ENCODE data around the gene URI1.
"Not testable (repeated sequence)": the region's sequence is repeated elsewhere in the genome, so short reads cannot be mapped to it uniquely, and the experiment has no call there.

URI1 gene

DNA sequence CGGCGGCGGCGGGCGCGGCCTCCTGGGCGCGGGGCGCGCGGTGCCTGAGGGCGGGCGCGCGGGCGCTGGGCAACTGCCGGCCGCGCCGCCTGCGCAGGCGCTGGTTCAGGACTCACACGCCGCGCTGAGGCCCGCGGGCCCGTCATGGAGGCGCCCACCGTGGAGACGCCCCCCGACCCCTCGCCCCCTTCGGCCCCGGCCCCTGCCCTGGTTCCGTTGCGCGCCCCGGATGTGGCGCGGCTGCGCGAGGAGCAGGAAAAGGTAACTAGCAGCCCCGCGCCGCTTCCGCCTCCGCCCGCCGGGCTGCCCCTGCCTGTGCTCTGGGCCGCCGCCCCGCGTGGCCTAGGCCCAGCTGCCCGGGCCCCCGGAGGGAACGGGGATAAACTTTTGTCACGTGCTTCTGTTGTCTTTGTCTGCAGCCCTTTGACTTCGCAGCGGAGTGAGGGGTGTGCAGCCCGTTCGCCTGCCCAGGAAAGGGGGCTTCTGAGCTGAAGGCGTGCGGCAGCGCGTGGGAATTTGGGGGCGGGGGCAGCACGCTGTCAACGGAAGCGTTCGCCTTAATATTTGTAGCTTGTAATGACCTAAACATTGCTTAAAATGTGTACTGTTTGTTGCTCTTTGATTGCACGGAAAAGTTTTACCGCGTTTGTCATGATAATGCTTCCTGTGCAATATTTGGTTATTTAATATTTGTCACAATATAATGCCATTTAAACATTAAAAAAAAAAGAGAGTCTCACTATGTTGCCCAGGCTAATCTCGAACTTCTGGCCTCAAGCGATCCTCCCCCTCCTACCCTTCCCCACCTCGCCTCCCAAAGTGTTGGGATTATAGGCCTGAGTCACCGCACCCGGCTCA, 594 bp downstream of the URI1 start:
- peak; percentile 11 for DNase-seq

DNA sequence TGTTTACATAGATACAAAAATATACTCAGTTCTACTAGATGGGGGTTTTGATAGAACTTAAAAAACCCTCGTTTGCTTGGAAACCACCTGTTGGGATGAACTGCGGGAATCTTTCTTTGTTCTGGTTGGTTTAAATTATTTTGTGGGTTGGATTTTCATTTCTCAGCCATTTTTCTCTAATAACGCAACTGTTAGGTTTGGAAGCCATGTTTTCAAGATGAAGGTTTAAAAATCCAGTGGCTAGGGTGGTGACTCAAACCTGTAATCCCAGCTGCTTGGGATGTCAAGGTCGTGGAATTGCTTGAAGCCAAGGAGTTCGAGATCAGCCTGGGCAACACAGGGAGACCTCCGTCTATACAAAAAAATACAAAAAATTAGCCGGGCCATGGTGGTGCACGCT, 1.6 kb downstream of the URI1 start:
- DNase-seq = no peak

DNA sequence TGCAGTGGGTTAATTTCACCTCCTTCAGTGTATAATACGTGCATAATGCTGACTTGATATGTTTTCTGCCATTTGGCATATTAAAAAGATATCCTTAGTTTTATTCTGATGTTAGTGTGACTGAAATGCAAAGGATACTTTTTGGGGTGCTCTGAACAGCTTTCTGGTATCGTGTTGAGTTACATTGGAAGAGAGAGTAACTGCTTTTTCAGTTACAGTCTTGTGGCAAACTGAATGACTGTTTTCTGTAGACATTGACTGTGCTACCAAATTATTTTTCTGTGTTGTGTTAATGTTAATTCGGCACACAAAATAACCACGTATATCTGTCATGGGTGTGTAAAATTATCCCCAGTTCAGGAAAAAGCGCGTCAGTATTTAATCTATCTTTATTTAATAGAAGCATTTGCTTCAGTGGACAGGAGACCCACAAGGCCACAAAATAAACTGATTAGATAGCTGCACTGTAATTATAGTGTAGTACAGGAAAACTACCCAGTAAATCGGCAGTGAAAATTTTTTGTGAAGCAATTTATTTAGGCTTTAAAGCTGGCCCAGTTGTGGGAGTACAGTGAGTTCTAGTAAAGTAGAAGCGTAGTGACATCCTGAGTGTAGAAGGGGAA, 2.5 kb downstream of the URI1 start:
- no peak for DNase-seq

DNA sequence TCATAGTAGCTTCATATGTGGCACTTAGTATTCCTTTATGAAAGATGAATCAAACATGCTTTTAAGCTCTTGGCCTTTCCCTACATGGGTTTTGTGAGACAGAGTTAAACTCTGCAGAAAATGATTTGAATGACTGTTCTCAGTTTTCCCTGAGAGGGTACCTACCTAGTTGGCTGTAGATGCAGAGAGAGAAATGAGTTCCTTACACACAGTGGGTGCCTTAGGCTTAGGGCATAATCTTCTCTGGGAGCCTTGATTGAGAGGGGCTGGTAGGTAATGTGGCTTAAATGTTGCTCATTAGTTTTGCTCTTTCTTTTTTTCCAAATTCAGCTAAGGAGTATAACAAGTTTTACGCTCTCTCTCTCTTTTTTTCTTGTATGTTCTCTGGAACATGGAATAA, 3.0 kb downstream of the URI1 start:
- DNase-seq = no peak

DNA sequence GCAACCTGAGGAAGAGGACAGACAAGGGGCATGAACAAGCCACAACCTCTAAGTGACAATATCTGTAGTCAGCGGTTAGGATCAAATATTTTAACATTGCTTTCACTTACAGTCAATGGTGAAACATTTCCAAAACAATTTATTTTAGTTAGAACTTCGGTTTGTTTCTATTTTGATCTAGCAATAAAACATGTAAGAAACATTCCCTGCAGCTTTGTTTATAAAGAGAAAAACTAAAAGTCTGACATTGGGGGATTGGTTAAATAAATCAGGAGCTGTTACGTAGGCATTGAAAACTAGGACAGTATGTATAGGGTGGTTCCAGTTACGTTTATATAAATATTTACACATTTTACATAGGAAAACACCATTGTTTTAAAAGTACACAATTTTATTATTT, 3.4 kb downstream of the URI1 start:
- DNase-seq = no peak

DNA sequence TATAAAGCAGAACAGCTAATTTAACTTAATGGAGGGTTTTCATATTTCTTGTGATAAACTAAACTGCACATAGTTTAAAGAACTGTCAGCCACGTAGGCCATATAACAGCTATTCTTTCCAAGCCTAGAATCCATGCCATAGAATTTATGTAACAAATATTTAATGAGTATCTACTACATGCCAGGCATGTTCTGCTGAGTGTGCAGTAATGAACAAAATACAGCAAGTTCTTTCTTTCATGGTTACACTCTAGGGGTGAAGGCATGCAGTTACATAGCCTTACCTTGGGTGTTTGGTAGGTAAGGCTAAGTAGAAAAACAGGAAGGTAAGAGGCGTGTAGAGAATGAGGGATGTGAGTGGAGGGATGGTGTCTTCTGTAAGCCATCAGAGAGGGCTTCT, 4.6 kb downstream of the URI1 start:
- no peak for DNase-seq

DNA sequence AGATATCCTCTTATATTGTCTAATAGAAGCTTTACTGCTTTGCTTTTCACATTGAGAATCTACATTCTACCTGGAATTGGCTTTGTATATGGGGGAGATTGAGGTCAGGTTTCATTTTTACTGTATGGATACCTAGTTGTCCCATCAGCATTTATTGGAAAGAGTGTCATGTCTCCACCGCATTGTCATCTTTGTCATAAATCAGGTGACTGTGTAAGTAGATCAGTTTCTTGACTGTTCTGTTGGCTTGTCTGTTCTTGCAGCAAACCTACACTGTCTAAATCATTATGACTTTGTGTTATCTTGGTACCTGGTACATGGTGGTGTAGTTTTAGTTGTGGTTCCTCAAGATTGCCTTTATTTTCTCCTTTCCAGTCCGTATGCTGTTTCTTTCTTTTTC, 5.8 kb downstream of the URI1 start:
- no peak for DNase-seq

DNA sequence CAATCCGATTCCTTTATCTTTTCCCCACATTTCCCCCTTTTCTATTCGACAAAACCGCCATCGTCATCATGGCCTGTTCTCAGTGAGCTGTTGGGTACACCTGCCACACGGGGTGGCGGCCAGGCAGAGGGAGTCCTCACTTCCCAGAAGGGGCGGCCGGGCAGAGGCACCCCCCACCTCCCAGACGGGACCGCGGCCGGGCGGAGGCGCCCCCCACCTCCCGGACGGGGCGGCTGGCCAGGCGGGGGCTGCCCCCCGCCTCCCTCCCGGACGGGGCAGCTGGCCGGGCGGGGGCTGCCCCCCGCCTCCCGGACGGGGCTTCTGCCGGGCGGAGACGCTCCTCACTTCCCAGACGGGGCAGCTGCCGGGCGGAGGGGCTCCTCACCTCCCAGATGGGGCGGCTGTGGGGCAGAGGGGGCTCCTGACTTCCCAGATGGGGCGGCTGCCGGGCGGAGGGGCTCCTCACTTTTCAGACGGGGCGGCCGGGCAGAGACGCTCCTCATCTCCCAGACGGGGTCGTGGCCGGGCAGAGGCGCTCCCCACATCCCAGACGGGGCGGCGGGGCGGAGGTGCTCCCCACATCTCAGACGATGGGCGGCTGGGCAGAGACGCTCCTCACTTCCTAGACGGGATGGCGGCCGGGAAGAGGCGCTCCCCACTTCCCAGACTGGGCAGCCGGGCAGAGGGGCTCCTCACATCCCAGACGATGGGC, 6.9 kb downstream of the URI1 start:
- not testable (repeated sequence) for DNase-seq

DNA sequence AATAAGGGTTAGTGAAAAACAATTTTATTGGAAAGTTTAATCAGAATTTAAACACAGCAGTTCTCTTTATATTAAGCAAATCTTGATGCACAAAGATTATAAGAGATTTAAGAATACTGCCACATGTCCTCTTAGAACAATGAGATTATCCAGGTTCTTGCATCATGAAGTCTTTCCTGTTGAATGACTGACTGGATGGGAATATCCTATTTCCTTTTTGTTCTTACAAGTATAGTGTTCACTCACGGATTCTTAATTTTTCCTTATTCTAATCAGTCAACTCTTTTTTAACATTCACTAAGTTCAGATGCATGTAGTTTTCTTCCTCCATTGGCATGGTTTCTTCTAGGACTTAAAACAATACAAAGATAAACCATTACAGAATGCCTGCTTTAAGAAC, 10.1 kb downstream of the URI1 start:
- no peak for DNase-seq

DNA sequence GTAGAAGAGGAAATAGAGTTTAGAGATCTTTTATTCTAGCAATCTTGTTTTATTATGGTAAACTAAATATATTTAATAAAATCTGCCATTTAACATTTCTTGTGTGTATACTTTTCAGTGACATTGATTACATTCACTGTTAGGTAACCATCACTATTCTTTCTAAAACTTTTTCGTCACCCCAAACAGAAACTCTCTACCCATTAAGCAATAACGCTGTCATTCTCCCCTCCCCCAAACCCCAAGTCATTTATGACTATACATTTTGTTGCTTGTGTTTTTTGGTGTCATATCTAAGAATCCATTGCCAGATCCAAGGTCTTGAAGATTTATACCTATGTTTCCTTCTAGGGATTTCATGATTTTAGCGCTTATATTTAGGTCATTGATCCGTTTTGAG, 10.6 kb downstream of the URI1 start:
- no peak for DNase-seq

DNA sequence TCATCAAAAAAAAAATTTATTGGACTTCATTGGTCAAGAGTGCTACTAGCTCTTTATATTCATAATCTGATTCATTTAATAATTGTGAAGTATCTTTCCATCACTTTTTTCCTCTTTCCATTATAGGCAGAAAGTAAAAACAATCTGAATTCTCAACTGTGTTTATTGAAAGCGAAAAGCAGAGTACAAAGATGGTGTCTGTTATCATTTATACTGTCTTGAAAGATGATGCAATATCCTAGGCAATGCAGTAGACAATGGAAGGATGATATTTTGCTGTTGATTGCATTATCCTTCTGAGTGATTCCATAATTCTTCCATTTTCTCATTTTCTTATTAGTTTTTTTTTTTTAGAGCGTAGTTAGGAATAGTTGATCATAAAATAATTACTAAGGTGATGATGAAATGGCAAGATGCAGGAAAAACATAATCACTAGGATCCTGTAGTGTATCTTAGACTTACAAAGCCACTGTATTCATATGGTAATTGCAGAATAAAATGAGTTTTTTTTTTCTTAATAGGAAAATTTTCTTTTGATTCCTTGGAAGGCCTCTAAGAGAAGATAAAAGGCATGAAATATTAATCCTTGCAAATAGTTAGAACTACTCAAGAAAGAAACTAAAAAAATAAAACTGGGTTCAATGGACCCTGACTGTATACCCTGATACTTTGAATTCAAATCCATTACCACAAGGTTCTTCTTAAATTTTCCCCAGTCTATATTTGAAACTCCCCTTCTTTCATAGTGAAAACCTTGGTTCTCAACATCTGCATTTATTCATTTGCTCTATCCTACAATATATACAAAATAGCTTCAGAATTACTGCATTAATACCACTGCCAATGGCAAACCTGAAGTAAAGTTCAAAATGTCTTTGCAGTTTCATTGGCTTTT, 11.6 kb downstream of the URI1 start:
- no peak for DNase-seq

DNA sequence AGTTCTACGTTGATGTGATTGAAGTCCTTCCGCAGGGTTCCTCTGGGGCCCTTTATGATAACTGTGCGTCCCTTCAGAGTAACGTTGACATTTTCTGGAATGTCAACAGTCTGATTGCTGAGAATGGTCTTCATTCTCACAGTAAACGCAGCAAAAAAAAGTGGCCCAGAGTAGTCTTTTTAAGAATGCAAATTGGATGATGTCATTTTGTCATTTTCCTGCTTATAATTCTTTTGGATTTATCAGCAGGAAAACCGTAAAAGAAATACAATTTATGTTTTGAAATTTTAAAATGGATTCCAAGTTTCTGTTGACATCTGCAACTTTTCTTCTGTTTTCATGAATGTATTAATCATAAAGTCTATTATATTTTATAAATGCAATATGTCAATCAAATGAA, 14.8 kb downstream of the URI1 start:
- no peak for DNase-seq

DNA sequence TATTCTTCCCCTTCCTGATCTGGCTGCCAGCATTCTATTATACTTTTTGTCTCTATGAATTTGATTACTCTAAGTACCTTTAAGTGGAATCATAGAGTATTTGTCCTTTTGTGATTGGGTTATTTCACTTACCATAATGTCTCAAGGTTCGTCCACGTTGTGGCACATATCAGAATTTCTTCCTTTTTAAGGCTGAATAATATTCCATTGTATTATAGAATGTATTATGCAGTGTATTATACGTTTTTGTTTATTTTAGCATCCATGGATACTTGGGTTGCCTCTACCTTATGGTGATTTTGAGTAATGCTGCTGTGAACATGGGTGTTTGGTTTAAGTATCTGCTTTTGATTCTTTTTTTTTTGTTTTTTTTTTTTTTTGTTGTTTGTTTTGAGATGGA, 19.3 kb downstream of the URI1 start:
- no peak for DNase-seq

DNA sequence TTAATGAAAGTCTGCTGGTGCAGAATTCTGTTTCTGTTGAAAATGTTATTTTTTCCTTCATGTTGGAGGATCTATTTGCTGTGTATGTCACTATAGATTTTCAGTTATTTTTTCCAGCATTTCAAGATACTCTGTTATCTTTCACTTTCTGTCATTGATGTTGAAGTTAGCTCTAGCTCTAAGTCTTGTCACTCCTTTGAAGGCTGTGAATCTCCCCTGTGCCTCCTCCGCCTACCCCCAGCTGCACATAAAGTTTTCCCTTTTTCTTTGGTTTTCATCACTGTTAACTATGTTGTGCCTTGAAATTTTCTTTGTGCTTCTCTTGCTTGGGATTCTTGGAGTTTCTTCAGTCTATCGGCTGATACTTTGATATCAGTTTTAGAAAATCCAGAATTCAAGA, 20.8 kb downstream of the URI1 start:
- no peak for DNase-seq

DNA sequence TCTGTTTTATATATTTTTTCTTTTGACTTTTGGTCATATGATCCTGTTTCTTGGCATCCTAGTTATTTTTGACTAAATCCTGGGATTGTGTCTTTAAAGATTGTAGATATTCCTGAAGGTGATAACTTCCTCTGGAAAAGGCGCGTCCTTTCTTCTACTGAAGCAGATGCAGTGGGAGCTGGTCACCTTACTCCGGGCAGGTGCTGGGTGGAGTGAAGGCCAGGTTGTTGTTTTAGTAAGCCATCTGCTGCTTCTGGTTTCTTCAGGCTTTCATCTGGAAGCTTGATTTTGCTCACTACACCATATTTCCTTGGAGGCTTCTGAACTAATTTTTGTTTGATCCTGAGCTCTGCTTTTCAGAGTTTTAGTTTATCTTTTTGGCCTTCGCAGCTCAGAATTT, 21.5 kb downstream of the URI1 start:
- no peak for DNase-seq

DNA sequence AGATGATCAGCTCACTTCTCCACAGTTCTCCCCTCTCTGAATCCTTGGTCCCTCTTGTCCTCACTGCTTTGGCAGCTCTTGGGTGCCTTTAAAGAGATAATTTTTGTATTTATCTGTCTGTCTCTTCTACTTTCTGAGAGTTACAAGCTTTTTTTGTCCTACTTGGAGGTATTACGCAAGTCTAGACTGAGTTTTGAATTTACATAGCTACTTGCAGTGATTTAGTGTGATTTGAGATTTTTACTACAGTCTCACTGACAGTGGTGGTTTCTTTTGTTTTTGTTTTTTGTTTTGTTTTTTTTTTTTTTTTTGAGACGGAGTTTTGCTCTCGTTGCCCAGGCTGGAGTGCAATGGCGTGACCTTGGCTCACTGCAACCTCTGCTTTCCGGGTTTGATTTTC, 22.1 kb downstream of the URI1 start:
- no peak for DNase-seq

DNA sequence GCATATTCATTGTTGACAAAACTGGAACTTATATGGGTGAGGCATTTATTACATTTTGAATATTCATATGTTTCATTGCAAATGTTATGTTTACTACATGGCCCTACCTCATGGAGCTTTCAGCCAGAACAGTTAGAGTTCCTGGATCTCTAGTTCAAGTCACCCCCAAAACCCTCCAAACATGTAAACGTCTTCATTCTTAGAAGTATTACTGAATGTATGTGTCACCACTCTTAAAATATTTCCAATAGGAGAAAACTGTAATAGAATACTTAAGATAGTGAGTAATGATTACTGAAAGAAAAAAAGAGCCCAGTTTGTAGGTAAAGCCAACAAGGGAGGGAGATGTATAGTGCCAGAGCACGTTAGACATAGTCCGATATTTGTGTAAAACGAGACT, 23.5 kb downstream of the URI1 start:
- DNase-seq = no peak

DNA sequence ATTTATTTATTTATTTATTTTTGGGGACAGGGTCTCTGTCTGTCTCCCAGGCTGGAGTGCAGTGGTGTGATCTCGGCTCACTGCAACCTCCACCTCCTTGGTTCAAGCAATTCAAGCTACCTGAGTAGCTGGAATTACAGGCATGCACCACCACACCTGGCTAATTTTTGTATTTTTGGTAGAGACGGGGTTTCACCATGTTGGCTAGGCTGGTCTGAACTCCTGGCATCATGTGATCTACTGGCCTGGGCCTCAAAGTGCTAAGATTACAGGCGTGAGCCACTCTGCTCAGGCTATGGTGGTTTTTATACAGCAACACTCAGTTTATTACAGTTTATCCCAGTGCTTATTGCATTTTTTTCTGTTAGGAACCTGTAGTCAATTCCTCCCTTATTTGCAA, 24.1 kb downstream of the URI1 start:
- not testable (repeated sequence) for DNase-seq

DNA sequence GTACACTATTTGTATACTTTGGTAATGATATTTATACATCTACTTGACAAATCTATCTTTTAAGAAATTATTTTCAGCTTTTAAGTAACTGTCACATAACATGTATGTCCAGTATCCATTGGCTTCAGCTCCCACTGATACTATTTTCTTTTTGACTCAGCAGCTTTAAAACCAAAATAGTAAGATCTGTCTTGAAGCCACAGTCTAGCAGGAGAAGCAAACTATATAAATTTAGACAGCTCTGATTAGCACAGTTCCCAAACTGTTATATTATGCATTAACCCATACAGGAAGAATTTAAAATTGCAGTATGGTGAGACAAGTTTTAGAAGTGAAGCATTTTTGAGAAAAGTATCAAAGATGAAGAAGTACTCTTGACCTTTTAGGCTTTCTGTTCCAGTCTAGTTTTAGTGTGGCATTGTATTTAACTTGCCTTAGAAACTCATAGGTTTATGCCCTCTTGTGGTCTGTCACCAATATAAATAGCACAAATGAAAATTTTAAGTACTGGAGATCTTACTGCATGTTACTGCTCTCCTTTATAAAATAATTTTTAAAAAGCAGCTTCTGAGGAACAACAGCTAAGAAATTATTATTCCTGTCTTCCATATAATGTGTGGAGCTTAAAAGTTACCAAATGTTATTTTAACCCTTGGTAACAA, 24.7 kb downstream of the URI1 start:
- no peak for DNase-seq

DNA sequence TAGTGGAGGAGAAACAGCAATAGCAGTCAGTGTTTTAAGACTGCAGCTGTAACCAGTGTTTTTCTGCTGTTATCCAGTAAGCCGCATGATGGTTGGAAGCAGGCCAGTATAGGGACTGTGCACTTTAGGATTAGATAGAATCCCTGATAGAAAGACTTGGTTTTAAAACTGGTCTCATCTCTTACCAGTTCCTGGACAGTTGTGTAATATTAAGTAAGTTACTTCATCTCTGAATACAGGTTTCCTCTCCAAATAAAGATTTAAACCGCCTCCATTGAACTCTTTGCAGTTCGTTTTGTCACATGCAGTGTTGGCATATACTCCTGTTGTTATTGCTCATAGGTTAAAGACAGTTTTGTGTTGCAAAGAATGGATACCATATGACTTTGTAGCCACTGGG, 25.6 kb downstream of the URI1 start:
- no peak for DNase-seq

DNA sequence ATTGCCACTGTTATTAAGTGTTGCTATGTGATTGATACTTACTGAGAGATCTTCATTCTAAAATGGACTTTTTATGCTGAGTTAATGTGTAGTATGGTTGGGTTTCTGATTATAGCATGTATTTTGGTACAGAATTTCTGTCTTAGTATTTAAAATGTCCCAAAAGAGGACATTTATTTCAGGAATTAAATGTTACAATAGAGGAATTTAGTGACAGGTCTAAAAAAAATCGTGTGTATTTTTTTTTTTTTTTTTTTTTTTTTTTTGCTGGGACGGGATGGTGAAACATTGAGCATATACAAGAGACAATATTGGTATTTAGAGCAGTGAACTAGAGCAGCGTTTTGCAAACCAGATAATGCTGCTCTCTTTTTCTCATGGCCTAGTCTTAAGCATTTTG, 27.9 kb downstream of the URI1 start:
- DNase-seq = no peak

DNA sequence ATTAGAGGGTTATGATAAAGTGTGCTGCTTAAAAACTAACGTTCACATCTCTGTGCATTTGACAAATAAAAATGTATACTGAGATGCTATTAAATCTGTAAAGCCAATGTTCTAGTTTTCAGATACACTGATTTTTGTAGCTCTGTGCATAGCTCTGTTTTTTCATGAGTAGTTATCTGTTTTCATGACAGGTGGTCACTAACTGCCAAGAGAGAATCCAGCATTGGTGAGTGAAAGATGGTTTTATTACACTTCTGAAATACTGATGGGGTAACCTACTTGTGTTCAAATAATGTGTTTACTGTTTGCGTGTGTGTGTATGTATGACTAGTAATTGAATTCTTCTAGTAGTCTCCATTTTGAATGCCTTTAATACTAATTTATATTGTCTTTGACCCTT, 29.0 kb downstream of the URI1 start:
- no peak for DNase-seq

DNA sequence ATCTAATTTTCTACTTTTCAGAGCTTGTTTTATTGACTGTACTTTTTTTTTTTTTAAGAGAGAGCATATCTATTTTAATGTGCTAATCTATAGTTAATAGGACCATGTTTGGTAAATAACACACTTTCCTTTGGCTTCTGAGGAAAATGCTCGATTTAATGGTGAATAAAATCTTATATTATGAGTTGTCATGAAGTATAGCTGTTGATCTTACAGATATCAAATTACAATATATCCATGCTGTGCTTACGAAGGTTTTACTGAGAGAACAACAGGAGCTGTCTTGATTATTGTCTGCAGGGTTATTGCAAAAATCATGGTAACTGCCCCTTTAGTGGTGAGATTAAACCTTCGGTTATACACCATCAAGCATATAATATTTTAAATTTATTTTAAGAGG, 29.6 kb downstream of the URI1 start:
- DNase-seq = no peak

Measured in NCI-H2029 treated with DMSO at 0.1 percent for 48 hours (cell line).